OCI-LY1 (cell line): ENCODE results near the gene WDR72.

ENCODE experiments used
- H2AFZ ChIP-seq: fragments of 200-600 bp; sonication (generic), shearing (Covaris generic); 2 replicates; pipeline ENCODE4 v1.6.0; 2014; ENCODE audit warnings: antibody characterized with exemption, mild to moderate bottlenecking, low read length
- H3F3A ChIP-seq: fragments of 200-600 bp; sonication (generic), shearing (Covaris generic); 2 replicates; pipeline ENCODE4 v1.6.0; 2014; ENCODE audit warnings: mild to moderate bottlenecking, antibody characterized with exemption, low read length, moderate library complexity; ENCODE audit not compliant: insufficient read depth
- H3K27ac ChIP-seq: fragments of 200-600 bp; sonication (generic); 2 replicates; pipeline ENCODE4 v1.5.1; 2014; ENCODE audit warnings: low read length, mixed run types, mild to moderate bottlenecking, low read depth; ENCODE audit not compliant: poor library complexity, severe bottlenecking
- H3K27me3 ChIP-seq: fragments of 200-600 bp; sonication (generic); 2 replicates; pipeline ENCODE4 v1.6.0; 2014; ENCODE audit warnings: antibody characterized with exemption, mild to moderate bottlenecking, low read length, moderate library complexity; ENCODE audit not compliant: insufficient read depth
- H3K36me3 ChIP-seq: fragments of 200-600 bp; sonication (generic); 2 replicates; pipeline ENCODE4 v1.6.1; 2014; ENCODE audit warnings: mild to moderate bottlenecking, antibody characterized with exemption, low read length, moderate library complexity, mixed read lengths; ENCODE audit not compliant: insufficient read depth
- H3K4me1 ChIP-seq: fragments of 200-600 bp; sonication (generic); 2 replicates; pipeline ENCODE4 v1.5.1; 2014; ENCODE audit warnings: mild to moderate bottlenecking, low read length, moderate library complexity; ENCODE audit not compliant: insufficient read depth, severe bottlenecking
- H3K4me2 ChIP-seq: fragments of 200-600 bp; sonication (generic), shearing (Covaris generic); 2 replicates; pipeline ENCODE4 v1.6.1; 2014; ENCODE audit warnings: low read length
- H3K4me3 ChIP-seq: fragments of 200-600 bp; sonication (generic); 2 replicates; pipeline ENCODE4 v1.5.1; 2014; ENCODE audit warnings: low read length, low read depth, mild to moderate bottlenecking, mixed read lengths; ENCODE audit not compliant: poor library complexity, severe bottlenecking
- H3K79me2 ChIP-seq: fragments of 200-600 bp; shearing (Covaris generic); 2 replicates; pipeline ENCODE4 v1.6.1; 2016; ENCODE audit warnings: mixed run types, low read length, mixed read lengths; ENCODE audit not compliant: insufficient read depth
- H3K9ac ChIP-seq: fragments of 200-600 bp; sonication (generic), shearing (Covaris generic); 2 replicates; pipeline ENCODE4 v1.6.1; 2014; ENCODE audit warnings: mild to moderate bottlenecking, low read length, mixed read lengths
- H3K9me2 ChIP-seq: fragments of 200-600 bp; sonication (generic), shearing (Covaris generic); 2 replicates; pipeline ENCODE4 v1.6.1; 2014; ENCODE audit warnings: low read depth, mild to moderate bottlenecking, low read length, mixed read lengths
- H3K9me3 ChIP-seq: fragments of 200-600 bp; shearing (Covaris generic); 2 replicates; pipeline ENCODE4 v1.6.1; 2014; ENCODE audit warnings: low read length, mixed read lengths
- H4K20me1 ChIP-seq: fragments of 200-600 bp; sonication (generic), shearing (Covaris generic); 2 replicates; pipeline ENCODE4 v1.6.0; 2016; ENCODE audit warnings: mild to moderate bottlenecking, low read length; ENCODE audit not compliant: insufficient read depth
- EZH2 ChIP-seq: fragments of 200-600 bp; sonication (generic), shearing (Covaris generic); IDR thresholded peaks from 2 replicates; pipeline ENCODE4 v1.8.0; 2017; ENCODE audit warnings: borderline replicate concordance, mixed run types, mild to moderate bottlenecking, antibody characterized with exemption, low read length, moderate library complexity, mixed read lengths
- TF ChIP-seq, protein P1 (sequence below): fragments of 200-600 bp; sonication (generic), shearing (Covaris generic); IDR thresholded peaks from 2 replicates; pipeline ENCODE4 v1.5.1; 2017; ENCODE audit warnings: mild to moderate bottlenecking, antibody characterized with exemption, low read length, moderate library complexity, mixed read lengths

Gene WDR72

DNA sequence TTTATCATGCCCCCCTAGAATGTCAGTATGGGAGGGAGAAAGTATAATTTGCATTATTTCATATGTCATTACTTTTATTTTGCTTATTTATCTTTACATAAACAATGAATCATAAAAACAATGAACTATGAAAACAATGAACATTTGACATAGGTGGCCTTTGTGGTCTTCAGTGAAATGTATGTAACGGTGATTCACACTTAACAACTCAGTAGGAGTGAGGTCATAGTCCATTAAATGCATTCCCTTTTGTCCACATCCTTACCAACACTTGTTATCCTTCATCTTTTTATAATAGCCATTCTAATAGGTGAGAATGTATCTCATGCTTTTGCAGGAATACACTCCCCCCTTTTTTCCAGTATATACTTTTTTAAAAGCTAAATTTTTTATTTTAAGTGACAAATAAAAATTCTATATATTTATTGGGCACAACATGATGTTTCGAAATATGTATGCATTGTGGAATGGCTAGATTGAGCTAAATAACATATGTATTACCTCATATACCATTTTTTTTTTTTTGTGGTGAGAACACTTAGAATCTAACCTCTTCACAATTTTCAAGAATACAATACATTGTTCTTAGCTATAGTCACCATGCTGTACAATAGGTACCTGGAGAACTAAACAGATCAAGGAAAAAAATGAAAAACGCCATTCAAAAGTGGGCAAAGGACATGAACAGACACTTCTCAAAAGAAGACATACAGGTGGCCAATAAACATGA is 189.5 kb downstream of the WDR72 start:
- Histone ChIP-seq H3K36me3 (no peaks in the 10 kb centered on the region), H3F3A (no peaks in the 10 kb centered on the region), H3K9me2 (no peaks in the 10 kb centered on the region), H3K27me3 (no peaks in the 10 kb centered on the region), H3K4me1 (no peaks in the 10 kb centered on the region), H3K27ac (no peak overlapping the region), H2AFZ (no peak overlapping the region), H3K9ac (no peak overlapping the region), H3K79me2 (no peaks in the 10 kb centered on the region), H4K20me1 (no peaks in the 10 kb centered on the region), H3K4me2 (no peak overlapping the region), H3K4me3 (no peak overlapping the region), H3K9me3 (no peaks in the 10 kb centered on the region)
- TF ChIP-seq, protein P1, sequence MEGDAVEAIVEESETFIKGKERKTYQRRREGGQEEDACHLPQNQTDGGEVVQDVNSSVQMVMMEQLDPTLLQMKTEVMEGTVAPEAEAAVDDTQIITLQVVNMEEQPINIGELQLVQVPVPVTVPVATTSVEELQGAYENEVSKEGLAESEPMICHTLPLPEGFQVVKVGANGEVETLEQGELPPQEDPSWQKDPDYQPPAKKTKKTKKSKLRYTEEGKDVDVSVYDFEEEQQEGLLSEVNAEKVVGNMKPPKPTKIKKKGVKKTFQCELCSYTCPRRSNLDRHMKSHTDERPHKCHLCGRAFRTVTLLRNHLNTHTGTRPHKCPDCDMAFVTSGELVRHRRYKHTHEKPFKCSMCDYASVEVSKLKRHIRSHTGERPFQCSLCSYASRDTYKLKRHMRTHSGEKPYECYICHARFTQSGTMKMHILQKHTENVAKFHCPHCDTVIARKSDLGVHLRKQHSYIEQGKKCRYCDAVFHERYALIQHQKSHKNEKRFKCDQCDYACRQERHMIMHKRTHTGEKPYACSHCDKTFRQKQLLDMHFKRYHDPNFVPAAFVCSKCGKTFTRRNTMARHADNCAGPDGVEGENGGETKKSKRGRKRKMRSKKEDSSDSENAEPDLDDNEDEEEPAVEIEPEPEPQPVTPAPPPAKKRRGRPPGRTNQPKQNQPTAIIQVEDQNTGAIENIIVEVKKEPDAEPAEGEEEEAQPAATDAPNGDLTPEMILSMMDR = no peak
- TF ChIP-seq EZH2 = no peak

DNA sequence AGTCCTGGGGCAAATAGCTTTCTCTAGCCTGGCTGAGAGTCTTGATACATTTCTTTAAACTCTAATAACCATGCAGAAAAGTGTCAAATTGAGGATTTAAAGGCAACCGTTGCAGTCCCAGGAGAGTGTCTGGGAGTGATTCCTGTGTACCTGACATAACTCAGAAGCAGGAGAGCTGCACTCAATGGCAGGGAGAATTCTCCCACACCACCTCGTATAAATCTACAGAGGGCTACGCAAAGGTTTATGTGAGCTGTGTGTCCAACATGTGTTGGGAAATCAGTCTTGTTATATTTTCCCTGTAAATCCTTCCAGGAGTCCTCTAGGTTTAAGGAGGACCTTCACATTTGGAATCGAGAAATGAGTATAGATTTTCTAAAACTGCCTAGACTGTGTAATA is 192.6 kb downstream of the WDR72 start:
- no peak overlapping the region for H3K27ac ChIP-seq
- no peaks in the 10 kb centered on the region for H3K27me3 ChIP-seq
- H3K36me3 ChIP-seq = no peaks in the 10 kb centered on the region
- H2AFZ ChIP-seq = no peak overlapping the region
- no peak for TF ChIP-seq EZH2
- TF ChIP-seq, protein P1 = no peak
- H3K4me3 ChIP-seq = no peak overlapping the region
- no peaks in the 10 kb centered on the region for H3F3A ChIP-seq
- no peaks in the 10 kb centered on the region for H3K79me2 ChIP-seq
- H3K4me1 ChIP-seq = no peaks in the 10 kb centered on the region
- H3K9me2 ChIP-seq = no peaks in the 10 kb centered on the region
- no peak overlapping the region for H3K4me2 ChIP-seq
- no peaks in the 10 kb centered on the region for H3K9me3 ChIP-seq
- no peak overlapping the region for H3K9ac ChIP-seq
- H4K20me1 ChIP-seq = no peaks in the 10 kb centered on the region

DNA sequence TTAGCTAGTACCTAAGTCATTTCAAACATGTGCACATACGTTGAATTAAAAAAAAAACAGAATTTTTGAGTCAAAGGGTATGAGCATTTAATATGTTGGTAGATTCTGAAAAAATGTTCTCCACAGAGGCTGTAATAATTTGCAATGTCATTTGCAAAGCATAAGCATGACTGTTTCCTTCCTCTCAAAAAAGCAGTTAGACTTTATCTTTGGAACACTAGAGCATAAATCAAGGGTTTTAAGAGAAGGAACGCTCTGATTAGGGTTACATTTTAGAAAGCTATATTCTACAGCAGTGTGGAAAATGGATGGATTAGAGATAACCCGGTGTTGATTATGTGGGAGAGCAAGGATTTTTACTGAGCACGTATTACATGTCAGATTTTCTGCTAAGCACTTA is 193.7 kb downstream of the WDR72 start:
- no peaks in the 10 kb centered on the region for H3K36me3 ChIP-seq
- H3K27ac ChIP-seq = no peak overlapping the region
- TF ChIP-seq, protein P1 = no peak
- TF ChIP-seq EZH2 = no peak
- no peaks in the 10 kb centered on the region for H3F3A ChIP-seq
- H3K9ac ChIP-seq = no peak overlapping the region
- H3K9me3 ChIP-seq = no peaks in the 10 kb centered on the region
- H3K79me2 ChIP-seq = no peaks in the 10 kb centered on the region
- no peak overlapping the region for H3K4me2 ChIP-seq
- no peak overlapping the region for H2AFZ ChIP-seq
- no peaks in the 10 kb centered on the region for H3K4me1 ChIP-seq
- H3K27me3 ChIP-seq = no peaks in the 10 kb centered on the region
- H3K4me3 ChIP-seq = no peak overlapping the region
- H3K9me2 ChIP-seq = no peaks in the 10 kb centered on the region
- H4K20me1 ChIP-seq = no peaks in the 10 kb centered on the region
